NCI-H1436 (cell line): ENCODE results near the gene CXCR6.

Experiments used
- DNase-seq: peaks from one replicate; lab custom pipeline; 2025; lab: John Stamatoyannopoulos, UW

CXCR6 gene

DNA sequence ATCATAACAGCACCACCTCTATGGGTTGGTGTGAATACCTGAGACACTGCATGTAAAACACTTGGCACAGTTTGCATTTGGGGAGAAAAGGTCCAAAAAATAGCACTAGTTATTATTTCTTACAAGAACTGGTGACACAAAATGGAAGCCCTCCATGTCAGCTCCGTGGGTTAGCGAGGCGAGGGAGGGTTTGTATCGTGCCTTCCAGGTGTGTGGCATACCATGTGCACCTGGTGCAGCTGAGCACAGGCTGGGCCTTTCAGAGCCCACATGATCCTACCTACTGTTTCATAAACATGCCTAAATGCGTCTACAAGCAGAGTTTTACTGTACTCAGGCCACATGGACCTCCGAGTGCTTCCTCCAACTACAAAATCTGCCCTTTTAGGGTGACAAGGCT, 5.6 kb downstream of the CXCR6 start:
- DNase-seq = no peak

DNA sequence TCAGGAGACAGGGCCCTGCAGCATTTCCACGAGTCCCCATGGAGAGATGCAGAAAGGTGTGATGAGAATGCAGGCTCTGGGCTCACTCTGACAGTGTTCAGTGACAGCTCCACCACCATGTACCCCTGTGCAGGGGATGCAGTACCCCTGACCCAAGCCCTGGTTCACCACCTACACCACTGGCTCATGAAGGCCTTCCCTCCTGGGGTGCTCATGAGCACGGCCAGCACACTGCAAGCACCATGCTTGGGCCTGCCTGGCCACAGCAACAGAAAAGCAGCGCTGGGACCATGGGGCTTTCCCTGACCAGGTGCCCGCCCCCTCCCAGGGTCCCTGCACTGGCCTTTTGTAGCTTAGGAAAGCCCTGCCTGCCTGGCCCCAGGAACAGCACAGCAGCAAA, 6.2 kb downstream of the CXCR6 start:
- DNase-seq = no peak

DNA sequence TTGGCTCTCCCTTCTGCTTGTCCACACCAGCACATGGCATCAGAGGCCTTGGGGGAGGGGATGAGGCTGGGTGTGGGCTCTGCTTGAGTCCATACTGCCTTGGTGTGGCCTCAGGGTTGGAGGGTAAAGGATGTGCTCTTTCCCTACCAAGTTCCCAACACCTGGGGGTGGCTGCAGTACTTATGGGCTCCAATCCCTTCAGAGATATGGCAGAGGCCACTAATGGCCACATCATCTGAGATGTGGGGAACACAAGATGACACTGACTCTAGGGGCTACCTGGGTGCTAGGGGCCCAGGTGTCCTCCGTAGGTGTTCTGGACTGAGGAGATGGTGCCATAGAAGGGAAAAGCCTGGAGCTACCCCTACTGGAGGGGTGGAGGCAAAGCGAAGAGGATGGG, 6.9 kb downstream of the CXCR6 start:
- DNase-seq = no peak

DNA sequence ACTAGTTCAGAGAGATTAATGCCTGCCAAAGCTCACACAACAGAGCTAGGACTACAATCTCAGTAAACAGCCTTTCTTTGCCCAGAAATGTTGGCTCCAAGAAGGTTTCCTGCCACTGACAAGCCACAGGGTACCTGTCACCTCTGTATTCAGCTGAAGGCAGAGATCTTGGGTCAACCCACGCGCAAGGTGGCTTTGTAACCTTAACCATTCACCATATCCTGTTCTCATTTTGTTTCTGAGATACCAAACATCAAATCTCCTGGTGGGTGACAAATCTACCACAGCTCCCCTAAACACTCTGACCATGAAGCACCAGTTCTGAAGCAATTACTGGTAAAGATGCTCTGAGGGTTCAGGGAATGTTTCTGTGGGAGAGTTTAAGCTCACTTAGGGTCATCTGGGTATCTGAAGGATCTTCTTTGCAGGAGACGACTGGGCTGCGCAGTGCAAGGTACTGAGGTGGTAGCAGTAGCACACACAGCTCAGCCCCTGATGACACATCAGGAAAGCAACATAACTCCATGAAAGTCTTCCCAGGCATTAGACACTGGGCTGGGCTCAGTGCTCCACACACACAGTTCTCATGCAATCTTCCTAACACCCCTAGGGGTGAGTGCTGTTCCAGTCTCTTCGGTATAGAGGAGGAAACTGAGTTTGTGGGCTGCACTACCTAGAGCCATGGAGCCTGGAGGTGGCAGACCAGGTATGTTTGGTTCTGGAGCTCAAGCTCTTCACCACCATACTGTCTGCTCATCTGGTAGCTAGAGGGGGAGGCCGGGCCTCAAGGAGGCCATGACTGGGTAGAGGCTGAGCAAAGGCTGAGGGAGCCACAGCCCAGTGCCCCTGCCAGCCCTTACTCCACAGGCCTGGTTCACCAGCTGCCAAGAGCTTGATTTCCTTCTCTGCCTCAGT, 7.7 kb downstream of the CXCR6 start:
- DNase-seq = no peak

DNA sequence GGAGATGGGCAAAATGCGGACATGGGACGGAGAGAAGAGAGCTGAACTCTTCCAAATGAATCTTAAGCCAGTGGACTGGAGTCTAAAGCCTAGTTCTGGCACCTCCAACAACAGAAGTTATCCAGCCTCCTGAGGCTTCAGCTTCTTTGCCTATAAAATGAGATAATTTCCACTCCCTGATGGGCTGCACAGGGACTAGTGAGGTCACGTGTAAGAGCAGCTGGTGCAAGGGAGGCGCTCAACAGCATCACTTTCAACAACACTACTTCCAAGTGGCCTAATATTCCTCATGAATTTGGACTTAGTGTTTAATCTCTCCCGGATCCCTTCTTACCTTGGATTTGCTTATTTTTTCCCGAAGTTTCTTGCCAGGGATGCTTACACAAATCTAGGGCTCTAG, 8.7 kb downstream of the CXCR6 start:
- no peak for DNase-seq

DNA sequence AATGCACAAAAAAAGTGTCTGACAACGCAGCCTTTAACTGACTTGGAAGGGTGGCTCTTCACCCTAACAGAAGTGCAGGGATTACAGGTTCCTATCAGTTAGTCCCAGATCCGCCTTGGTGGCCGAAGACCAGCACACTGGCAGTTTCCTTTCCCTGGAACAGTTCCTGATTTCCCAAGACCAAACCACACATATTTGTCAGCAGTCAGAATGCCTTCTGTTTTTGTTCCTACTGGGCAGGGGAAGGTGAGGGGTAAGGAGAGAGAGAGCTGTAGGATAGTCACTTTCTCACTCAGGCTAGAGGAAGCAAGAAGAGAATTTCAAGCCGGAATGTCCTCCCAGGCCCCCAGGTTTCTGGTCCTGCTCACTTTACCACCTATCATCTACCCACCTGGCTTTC, 9.2 kb downstream of the CXCR6 start:
- DNase-seq = no peak

DNA sequence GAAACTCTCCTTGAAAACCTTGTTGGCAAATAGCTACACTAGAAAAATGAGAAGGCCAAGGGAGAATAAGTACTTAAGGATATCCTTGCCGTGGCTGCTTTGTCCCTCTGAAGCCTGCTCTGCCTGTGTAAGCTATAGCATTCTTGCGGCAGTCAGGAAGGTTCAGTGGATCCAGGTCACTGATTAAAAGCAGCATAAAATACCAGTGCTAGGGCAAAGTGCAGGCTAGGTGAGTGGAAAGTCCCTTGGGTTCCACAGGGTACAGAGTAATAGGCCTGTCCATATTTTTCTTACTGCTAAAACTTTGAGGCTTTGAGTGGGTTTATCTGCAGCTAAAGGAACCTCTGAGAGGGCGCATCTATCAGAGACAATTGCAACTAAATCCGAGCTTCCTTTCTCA, 10.3 kb downstream of the CXCR6 start:
- no peak for DNase-seq

DNA sequence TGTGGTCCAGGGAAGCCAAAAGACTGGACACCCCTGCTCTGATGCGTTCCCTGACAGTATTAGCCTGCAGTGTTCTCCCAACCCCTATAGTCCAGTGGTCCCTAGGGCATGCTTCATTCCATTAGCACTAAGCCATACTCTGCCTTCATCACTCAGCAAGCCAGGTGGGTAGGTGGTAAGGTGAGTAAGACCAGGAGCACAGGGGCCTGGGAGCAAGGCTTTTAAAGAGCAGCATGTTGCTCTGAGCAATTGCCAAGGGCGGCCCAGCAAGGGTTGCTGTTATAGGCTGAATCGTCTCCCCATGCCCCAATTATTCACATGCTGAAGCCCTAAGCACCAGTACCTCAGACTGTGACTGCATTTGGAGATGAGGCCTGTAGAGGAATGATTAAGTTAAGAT, 11.0 kb downstream of the CXCR6 start:
- DNase-seq = no peak

DNA sequence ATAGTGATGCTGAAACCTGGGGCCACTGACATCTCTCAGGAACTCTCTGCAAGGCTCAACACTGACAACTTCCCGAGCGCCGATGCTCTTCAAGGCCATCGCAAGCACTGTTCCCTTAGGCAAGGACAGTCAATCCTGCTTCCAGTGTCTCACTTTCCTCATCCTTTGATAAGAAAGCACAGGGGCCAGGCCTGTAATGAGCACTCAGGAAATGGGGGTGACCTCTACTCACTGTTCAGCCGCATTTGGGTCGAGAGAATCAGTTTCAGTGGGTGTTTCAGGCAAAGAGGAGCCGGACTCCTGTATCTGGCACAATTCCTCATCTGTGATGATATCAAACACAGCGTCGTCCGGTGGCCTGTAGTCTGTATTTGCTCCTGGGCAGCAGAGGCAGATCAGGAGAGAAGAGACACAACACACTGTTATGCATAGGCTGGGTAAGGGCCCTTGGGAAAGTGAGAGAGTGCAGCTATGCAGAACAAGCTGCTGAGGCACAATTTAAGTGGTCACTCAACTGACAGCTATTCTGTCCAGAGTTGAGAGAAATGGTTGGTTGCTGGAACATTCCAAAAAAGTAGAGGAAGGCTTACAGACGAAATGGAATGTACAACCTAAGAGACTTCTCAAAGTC, 11.9 kb downstream of the CXCR6 start:
- no peak for DNase-seq

DNA sequence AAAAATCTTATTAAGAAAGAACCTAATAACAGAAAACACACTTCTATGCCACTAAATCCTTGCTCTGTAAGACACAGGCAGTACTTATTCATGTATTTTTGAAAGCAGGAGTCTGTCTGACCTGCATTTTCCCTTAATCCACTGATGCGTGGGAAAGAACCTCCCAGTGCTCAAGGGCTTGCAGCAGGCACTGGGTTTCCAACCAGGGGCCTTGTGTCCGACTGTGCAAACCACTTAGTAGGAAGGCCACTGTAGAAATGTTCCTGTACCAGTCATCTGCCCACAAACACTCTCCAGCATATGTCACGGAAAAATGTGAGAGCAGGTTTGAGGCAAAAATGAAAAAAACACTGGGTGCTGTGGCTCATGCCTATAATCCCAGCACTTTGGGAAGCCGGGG, 12.4 kb downstream of the CXCR6 start:
- no peak for DNase-seq

DNA sequence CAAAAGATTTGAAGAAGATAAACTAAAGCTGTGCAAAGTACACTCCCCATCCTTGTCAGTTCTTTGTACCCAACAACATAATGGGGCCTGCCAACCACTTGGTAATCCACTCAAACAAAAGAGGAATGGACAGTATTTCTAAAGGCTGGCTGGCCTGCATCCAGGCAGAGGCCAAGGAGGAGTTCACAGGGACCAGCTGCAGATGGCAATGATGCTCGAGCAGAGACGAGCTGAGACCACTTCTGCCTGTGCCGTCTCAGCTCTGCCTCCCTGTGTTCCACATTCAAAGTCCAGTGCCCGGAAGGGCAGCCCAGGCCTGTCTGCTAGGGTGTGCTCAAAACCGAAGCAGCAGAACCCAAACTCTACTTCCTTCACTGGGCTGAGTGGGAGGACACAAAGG, 14.3 kb downstream of the CXCR6 start:
- DNase-seq = no peak

DNA sequence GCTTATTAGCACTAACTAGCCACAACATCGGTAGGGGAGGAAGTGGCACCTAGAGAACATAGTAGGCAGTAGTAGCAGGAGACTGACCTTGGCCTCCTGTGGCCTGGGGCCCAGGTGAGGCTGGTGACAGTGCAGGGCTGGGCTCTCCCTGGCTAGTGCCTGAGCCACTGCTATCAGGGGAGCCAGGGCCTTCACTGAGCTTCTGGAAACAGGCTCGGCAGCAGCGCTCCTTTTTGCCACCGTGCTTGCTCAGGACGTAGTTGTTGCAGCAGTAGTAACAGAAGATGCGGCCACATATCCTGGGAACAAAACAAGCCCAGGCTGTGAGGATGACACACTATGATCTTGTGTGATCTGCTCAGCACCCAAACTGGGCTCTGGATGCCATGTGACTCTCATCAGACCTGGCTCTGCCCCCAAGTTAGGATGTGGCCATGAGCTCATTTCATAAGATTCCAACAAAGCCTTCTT, 15.1 kb downstream of the CXCR6 start:
- no peak for DNase-seq

DNA sequence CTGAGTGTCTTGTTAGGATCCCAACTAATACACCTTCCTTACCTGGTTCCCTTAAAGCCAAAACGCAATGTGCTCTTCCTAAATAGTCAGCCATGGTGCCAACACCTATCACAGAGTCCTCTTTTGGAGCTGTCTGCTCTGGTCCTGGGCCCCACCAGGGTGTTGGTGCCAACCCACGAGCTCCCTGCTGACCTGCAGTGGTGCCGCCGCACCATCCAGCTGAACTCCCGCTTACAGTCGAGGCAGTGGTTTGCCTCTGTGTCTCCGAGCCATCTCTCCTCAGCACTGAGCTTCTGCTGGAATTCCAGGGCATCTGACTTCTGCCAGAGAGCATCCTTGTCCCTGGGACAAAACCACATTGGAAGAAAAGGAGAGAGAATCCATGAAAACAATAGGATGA, 15.9 kb downstream of the CXCR6 start:
- DNase-seq = no peak

DNA sequence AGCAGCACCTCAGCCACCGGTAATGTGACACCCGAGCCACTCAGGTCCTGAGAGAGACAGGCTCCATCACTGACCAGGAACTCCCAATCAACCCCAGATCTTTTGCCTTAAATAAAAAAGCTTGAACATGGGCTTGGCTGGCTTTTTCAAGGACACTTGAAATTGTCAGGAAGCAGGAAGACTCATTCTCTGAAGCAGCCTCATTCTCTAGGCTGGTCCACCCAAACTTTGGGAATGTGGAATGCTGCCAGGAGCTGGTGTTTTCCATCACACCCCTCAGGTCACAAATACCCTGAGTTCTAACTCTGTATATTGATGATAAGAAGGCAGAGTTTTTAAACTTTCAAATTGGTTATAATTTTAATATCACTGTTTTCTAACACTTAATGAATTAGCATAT, 17.0 kb downstream of the CXCR6 start:
- DNase-seq = no peak

DNA sequence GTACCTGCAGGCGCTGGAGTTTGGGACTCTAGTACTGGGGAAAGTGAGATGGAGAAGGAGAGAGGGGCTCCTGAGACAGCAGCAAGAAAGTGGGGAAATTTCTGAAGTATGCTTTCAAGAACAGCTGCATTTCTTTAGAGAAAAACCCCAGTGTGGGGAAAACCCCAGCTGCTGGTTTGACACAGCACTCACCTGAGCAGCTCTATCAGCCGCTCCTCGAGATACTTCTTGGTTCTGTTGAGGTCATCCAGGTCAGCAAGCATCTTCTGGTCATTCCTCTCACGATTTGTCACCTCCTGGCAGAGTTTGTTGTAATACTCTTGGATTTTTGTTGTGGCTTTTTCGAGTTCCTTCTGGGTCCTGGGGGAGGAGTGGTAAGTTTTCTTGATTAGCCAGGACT, 18.8 kb downstream of the CXCR6 start:
- no peak for DNase-seq

DNA sequence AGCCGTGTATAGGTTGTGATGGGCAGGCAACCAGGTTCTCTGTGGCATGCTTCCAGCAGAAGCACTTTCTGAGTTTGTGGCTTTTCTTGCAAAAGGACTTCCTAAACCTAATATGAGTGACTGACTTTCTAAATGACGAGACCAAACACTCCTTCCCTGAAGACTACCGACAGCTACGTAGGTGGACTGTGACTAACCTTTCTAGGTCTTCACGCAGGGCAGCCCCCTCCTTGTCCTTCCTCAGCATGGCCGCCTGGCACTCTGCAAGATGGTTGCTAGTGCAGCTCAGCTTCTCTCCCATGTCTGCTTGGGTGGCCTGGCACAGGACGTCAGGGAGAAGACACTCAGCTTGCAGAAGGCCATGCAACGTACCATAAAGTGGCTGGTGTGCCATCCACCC, 20.9 kb downstream of the CXCR6 start:
- no peak for DNase-seq

DNA sequence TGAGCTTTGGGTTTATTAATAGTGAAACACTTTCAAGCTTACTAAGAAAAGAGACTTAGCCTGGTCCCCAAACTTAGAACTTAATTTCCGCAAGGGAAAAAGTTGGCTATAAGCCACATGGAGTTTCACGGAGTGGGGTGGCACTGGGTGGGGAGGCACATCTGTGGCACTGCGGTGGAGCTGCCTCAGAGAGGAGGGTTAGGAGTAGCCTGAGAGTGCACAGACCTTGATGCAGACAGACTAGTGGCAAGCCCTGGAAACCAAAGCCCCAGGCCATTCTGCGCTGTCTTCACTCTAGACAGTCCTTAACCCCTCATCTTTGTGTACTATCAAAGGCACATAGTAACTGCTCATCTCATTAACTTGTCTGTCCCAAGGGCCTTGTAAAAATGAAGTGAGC, 22.0 kb downstream of the CXCR6 start:
- DNase-seq = no peak

DNA sequence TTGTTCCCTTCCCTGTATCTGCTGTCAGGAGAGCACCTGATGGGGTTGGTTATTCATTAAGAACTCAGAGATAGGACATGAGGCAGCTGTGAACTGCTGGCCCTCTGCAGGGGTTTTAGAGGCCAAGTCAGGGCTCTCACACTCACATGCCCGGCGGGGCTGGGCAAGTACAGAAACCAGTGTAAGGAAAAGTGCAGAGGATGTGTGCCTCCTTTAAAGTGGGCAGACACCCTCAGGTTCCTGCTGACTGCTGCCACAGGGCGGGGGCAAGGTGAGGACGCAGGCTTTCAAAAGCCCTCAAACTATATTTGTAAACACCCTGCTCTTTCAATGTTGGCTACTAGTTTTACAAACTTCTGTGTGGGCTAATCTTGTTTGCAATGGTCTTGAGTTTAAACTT, 22.4 kb downstream of the CXCR6 start:
- no peak for DNase-seq

DNA sequence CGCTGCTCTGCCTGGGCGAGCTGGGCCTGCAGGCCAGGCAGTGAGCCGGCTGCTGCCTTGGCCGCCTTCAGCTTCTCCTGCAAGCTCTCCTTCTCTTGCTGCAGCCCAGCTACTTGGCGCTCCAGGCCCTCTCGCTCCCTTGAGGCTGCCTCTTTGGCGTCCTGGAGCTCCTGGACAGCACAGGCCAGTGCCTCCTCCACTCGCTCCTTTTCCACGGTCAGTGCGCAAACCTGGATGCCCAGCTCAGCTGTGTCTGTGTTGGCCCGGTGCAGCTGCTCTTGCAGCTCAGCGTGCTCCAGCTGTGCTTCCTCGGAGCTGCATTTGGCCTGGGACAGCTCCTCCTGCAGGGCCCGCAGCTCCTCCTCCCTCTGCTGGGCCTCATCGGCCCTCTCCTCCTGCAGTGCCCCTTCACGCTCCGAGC, 23.1 kb downstream of the CXCR6 start:
- no peak for DNase-seq

DNA sequence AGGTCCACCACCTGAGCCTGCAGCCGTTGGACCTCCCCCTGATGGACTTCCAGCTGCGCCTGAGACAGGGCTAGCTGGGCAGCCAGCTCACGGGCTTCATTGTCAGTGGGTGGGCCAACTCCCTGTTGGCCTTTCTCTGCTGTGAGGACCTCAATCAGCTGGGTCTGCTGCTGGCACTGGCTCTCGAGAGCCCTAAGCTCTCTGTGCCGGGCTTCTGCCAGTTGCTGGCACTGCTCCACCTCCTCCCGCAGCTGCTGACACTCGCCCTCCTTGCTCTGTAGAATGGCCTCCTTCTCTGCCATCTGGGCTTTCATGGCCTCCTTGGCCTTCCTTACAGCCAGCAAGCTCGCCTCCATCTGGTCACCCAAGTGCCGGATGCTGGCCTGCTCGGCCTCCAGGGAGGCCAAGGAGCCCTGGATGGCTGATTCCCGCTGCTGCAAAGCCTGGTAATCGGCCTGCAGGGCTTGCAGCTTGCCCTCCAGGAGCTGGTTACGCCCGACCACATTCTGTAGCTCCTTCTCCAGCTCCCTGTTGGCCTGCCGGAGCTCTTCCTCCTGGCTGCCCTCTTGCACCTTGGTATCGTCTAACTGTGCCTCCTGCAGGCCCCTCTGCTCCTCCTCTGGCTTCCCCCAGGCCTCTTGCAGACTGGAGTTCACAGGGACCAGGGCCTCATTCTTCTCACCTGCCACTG, 23.8 kb downstream of the CXCR6 start:
- no peak for DNase-seq

DNA sequence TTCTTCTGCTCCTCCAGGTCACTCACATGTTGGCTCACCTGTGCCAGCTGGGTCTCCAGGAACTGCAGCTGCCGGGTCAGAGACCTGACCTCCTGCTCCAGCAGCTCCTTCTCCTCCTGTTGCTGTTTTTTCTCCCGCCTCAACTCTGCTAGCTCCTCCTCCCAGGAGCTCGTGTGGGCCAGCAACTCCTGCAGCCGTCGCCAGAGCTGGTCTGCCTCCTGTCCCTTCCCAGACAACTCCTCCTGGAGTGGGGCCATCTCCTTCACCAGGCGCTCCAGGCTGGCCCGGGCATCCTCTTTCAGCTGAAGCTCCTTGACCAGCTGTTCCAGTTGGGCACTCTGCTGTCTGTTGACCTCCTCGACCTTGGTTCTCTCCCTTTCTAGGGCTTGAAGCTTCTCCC, 24.5 kb downstream of the CXCR6 start:
- no peak for DNase-seq

DNA sequence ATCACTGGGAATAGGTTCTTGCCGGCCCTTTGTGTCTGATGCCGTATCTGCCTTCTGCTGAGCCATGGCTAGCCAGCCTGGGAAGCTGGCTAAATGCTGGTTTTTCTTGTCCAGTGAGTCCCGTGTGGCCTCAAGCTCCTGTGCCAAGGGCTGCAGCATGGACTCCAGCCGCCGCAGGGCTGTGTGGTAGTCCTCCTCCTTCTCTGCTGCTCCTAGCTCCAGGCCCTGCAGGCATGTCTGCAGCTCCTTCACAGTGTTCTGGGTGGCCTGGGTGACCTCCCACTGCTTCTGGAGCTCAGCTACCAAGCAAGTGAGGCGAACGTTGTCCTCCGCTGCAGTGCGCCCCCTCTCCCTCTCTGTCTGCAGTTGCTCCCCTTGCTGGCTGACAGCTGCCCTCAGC, 24.9 kb downstream of the CXCR6 start:
- no peak for DNase-seq

DNA sequence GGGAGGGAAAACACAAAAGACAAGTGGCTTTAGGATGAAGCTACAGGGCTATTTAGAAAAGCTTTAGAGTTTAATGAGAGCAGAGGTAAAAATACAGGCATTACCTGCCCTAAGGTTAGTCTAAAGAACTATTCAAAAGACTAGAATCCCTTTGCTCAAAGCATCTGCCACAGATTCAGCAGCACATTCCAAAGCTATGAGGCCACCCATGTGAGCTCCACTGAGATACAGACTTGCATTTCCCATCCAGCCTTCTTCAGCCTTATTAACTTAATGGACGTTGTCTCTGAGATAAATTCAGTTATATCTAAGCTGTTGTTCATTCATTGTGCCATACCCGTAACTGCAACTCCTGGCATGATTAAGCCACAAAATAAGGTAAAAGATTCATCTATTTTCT, 25.4 kb downstream of the CXCR6 start:
- no peak for DNase-seq
